ENCODE data around the gene UBQLN1.
A peak's percentile ranks its signal among the peaks of the same experiment; 100 is the strongest.
"Not testable (repeated sequence)": the region's sequence is repeated elsewhere in the genome, so short reads cannot be mapped to it uniquely, and the experiment has no call there.

UBQLN1 gene

DNA sequence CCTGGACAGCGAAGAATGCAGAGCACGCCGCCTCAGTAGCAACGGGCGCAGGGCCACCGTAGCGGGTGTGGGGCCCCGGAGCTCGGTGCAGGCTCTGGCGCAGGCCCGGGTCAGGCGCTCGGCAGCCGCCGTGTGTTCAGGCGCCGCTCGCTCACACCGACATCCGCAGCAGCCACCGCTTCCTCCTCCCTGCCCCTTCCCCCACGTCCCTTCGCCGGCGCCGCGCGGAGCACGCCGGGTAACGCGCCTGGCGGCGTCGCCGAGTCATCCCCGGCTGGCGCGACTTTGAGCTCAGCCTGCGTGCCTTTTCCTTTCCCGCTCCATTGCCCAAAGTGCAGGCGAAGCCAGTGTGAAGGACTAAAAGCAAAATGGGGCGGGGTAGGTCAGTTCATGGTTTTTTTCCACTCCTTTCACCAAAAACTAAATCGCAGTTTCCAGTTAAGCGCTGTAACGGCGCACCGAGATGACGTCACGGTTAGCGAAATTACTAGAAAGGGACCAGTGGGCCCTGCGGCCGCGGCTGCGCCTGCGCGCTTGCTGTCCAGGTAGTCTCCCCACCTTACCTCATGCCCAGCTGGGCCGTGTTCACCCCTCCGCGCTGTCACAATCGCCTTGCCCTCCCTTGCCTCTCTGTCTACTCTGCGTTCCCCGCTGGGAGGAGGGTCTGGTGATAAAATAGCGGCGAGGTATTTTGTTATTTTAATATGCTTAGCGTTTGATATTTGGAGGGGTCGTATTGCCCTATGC lies at the start of gene UBQLN1:
TSS of gene UBQLN1 (minus strand) at position 191 of the 747 bp plus-strand sequence. CDS start 279 bp downstream, outside the sequence.
- DNase-seq = peak; percentile 89

- no peak for DNase-seq
Measured at GRCh38 chr9:83754383-83754977, 46.7 kb upstream of the UBQLN1 start.

DNA sequence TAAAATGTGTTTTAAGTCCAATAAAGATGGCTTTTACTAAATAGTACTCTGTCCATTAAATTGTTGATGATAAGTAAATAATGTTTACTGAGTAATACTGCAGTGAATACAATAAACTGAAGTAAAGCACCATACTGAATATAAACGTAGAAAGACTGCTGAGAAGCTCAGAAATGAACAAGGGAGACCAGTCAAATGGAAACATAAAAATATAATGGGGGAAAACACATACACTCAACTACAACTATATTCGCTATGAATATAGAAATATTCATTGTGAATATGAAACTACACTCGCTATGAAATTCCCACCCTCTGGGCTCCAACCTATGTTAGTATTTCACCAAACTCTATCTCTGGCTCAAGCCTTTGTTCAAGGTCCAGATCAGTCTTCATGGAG lies 41.9 kb upstream of the UBQLN1 start:
- no peak for DNase-seq

DNA sequence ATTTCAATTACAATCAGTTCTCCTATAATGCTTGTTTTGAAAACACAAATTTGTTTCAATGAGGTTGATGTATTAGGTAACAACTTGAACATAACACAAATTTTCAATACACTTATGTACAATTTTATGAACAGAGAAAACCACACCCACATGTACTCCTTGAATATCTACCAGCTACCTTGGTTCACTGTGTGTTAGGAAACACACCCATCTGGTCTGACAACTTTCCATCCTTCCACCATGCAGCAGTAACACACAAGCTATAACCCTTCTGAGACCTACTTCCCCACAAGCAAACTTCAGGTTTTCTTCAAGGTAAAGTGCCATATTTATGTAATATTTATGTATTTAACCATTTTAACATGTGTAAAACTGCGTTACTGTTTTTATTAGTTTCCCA lies 36.4 kb upstream of the UBQLN1 start:
- DNase-seq = no peak

DNA sequence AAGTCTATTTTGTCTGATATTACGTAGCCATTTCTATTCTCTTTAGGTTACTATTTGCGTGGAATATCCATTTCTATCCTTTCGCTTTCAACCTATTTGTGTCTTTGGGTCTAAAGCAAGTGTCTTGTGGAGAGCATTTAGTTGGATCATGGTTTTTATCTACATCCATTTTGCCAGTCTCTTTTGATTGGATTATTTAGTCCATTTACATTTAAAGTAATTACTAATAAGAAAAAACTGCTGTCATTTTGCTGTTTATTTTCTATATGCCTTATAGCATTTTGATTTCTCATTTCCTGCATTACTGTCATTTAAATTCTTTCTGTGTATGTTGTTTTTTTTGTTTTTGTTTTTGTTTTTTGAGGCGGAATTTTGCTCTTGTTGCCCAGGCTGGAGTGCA lies 26.0 kb upstream of the UBQLN1 start:
- no peak for DNase-seq

DNA sequence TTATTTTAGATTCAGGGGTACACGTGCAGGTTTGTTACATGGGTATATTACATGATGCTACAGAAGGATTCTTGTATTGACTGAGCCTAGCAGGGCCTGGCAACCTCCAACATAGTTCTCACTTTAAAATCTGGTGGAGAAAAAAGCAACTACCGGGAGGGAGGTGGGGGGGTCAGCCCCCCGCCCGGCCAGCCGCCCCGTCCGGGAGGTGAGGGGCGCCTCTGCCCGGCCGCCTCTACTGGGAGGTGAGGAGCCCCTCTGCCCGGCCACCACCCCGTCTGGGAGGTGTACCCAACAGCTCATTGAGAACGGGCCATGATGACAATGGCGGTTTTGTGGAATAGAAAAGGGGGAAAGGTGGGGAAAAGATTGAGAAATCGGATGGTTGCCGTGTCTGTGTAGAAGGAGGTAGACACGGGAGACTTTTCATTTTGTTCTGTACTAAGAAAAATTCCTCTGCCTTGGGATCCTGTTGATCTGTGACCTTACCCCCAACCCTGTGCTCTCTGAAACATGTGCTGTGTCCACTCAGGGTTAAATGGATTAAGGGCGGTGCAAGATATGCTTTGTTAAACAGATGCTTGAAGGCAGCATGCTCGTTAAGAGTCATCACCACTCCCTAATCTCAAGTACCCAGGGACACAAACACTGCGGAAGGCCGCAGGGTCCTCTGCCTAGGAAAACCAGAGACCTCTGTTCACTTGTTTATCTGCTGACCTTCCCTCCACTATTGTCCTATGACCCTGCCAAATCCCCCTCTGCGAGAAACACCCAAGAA lies 21.0 kb upstream of the UBQLN1 start:
- not testable (repeated sequence) for DNase-seq

DNA sequence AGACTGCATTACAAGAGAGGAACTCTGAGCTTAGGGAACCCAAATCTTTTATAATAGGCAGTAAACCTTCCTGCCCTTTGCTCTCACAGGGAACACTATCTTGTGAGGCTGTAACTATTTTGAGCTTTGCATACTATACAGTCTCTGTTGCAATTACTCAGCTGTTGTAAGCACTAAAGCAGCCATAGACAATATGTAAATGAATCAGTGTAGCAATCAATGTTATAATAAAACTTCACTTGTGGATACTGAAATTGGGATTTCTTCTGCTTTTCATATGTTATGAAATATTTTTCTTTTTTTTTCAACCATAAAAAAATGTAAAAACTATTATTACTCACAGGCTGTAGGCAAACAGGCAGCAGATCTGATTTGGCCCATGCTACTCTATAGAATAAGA lies 16.7 kb upstream of the UBQLN1 start:
- DNase-seq = no peak

DNA sequence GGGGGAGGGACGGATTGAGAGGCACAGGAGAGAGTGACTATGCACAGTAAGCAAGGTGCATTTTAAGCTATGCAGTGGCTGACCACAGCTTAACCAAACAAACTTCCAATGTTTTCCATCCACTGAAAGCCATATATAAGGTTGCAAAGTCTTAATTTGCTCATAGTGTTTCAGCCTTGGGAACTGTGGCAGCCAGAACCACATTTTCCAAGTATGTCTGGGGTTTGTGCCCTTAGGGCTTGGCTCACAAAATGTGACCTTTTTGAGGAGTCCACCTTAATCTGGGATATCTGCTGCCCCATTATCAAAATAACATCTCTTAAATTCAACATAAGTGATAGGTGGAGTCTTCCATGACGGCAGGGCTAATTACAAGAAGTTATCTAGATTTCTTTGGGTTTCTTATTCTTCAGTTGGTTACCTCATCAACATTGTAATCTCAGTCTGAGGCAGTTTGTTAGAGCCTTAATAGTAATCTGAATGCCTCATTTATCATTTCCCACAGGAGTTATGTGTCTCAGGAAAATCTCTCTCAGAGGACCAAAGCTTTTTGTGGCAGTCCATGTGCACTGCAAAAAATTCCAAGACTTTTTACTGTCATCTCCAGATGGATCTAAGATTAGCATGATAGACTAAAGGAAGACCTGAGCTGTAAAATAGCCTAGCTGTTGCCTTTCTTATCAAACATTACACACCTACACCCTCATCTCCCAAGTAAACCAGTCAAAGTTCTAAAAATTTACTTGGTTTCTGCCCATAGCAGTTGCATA lies 15.2 kb upstream of the UBQLN1 start:
- DNase-seq = no peak

DNA sequence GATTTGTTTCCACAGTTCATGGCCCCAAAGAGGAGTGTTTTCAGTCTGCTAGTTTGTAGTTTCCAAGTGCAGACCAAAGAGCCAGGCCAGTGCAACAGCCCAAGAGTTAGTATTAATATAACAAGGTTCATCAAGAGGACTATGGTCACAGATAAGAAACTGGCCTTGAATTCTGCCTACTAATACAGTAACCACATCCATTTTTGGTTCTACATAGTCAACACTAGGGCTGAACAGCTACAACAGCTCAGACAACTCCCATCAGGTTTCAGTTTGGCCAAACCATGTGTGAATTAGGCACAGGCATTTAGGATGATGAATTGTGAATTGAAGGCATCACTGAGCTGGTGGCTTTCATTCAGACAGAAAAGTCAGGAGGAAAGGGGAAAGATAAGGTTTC lies 13.8 kb upstream of the UBQLN1 start:
- no peak for DNase-seq

GRCh38 chr9:83715794-83716193 lies 8.0 kb upstream of the UBQLN1 start:
- no peak for DNase-seq

DNA sequence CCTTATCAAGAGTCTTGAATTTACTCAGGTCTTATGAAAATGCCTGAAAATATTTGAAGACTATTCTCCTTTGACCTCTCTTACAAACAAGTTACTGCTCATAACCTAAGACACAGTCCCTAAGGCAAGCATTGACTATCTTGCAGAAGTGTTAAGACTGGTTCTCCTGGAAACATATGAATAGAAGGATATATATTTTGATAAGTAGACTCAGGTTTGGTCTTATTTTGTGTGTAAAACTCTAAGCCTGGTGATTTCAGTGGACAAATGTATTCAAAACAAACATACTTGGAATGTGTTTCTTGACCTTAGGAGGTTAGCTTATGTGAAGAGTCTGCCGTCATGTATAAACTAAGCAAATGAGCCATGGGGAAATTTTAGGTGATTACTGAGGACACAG lies 7.5 kb upstream of the UBQLN1 start:
- no peak for DNase-seq

- no peak for DNase-seq
Measured at GRCh38 chr9:83714329-83714728, 6.6 kb upstream of the UBQLN1 start.

GRCh38 chr9:83708515-83709158 lies 879 bp upstream of the UBQLN1 start:
- peak; percentile 61 for DNase-seq

DNA sequence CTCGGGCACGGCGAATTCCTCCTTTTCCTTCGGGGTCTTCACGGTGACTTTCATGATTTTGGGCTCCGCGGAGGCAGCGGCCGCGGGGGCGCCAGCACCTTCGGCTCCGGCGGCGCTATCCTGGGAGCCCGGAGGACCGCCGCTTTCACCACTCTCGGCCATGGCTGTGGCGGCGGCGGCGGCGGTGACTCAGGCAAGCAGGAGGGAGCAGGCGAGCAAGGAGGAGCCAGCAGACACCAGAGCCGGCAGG lies 315 bp downstream of the UBQLN1 start:
- DNase-seq = no peak

- peak; percentile 67 for DNase-seq
Measured at GRCh38 chr9:83706676-83707517, 861 bp downstream of the UBQLN1 start.

DNA sequence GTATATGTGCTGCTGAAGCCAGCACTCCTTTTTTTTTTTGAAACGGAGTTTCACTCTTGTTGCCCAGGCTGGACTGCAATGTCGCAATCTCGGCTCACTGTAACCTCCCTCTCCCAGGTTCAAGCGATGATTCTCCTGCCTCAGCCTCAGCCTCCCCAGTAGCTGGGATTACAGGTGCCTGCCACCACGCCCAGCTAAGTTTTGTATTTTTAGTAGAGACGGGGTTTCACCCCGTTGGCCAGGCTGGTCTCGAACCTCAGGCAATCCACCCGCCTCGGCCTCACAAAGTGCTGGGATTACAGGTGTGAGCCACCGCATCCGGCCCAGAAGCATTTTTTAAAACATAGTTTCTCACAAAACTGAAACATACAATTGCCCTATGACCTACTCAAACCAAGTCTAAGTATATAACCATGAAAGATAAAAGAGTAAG lies 2.5 kb downstream of the UBQLN1 start:
- not testable (repeated sequence) for DNase-seq

GRCh38 chr9:83701769-83702168 lies 6.0 kb downstream of the UBQLN1 start:
- no peak for DNase-seq

DNA sequence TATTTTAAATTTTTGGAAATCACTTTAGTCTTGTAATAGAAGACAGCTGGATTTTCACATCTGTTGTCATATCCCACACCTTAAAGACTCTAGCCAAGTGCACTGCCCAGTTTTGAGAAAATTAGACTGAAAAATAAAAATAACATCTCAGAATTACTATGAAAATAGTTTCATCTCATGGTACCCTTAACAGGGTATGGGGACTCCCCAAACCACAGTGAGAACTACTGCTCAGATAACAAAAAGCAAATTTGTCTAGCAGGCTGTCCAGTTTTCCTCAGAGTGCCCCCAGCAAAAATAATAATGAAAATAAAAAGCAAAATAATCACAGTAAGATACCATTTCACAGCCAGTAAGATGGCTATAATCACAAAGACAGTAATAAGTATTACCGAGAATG lies 6.5 kb downstream of the UBQLN1 start:
- no peak for DNase-seq

GRCh38 chr9:83699615-83700014 lies 8.1 kb downstream of the UBQLN1 start:
- DNase-seq = no peak

GRCh38 chr9:83698976-83699585 lies 8.7 kb downstream of the UBQLN1 start:
- no peak for DNase-seq

DNA sequence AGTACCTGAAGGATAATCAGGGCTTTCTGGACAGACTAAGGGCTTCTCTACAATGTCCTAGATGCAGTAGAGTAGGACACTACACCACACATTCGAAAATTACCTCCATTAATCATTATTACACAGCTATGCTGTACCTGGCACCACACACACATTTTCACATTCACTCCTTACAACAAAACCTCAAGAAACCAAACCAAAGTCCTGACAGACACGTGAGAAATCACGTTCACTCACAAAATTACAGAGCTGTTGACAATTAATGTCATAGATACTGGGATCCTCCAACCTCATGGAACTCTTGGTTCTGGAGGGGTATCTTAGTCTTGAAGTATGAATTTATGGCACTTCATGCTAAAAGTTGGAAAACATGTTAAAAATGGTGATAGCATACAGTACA lies 16.3 kb downstream of the UBQLN1 start:
- no peak for DNase-seq

- DNase-seq = no peak
Measured at GRCh38 chr9:83688921-83689320, 18.8 kb downstream of the UBQLN1 start.
